ENCODE results near the gene CRYGN.

Gene CRYGN

DNA sequence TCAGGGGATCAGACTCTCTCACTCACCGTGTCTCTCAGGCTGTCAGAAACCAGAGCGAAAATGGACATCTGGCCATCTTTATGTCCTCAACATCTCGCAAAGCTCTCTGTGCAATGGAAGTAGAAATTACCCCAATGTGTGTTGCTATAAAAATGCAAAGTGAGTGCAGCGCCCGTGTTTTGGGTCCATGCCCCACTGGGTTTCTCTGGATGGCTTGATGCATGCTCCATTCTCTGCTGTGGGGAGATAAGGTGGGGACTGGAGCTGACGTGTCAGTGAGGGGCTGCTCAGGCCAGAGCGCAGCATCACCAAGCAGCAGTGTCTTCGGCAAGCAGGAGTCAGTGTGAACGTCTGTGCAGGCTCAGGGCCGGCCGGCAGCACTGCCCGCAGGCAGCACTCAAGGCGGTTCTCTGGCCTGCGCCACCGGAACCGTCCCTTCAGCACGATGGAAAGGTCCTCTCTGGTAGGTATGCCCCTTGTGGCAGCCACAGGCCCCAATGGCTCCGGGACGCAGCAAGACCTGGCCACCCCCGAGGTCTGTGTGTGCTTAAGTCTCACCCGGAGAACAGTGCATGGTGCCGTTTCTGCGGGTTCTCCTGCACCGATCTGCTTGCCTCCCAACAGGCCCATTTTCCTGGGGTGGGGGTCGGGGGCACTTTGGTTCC lies 60.3 kb downstream of the CRYGN start:
- DNase-seq (ENCODE audit: low spot score): peak; percentile 38

DNA sequence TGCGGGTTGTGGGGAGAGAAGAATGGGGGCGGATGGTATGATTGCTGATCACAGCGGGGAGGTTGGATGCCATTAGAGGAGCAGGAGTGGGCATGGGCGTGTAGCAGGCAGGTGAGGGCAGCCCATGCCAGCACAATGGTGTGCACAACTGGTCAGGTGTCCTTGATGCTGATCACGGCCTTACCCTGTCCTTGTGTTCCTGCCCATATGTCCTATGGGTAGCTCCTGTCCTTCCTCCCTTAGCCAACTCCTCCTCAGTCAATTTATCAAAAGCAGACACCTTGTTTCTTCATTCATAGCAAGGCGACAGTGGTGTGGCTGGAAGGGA lies 60.8 kb downstream of the CRYGN start:
- DNase-seq (ENCODE audit: low spot score): peak; percentile 20

Measured in D341Med (cell line).